Neural crest cell (in vitro differentiated cells): ENCODE measurements around the gene SPIRE2. TPM values are rescaled to one million over a fixed set of nuclear protein-coding genes. Genes with fewer than 3 reads are reported as not detected.
A peak's percentile ranks its signal among the peaks of the same experiment; 100 is the strongest.

ENCODE experiments used
- DNase-seq: peaks from one replicate; pipeline ENCODE4 v3.0.0; 2021; ENCODE audit warnings: low read depth, mixed read lengths, low spot score
- H3K27ac Mint-ChIP-seq: one replicate; pipeline ENCODE4 v1.8.0; 2021; ENCODE audit warnings: mild to moderate bottlenecking, mixed read lengths; ENCODE audit not compliant: unreplicated experiment
- H3K27me3 Mint-ChIP-seq: 2 replicates; pipeline ENCODE4 v1.8.0; 2021; ENCODE audit warnings: low read depth, mild to moderate bottlenecking, mixed read lengths
- H3K36me3 Mint-ChIP-seq: 2 replicates; pipeline ENCODE4 v1.8.0; 2021; ENCODE audit warnings: low read depth, mild to moderate bottlenecking, mixed read lengths
- H3K4me1 Mint-ChIP-seq: 2 replicates; pipeline ENCODE4 v1.8.0; 2021; ENCODE audit warnings: mixed read lengths
- H3K4me3 Mint-ChIP-seq: one replicate; pipeline ENCODE4 v1.8.0; 2021; ENCODE audit warnings: mild to moderate bottlenecking, mixed read lengths
- H3K9me3 Mint-ChIP-seq: 2 replicates; pipeline ENCODE4 v1.8.0; 2021; ENCODE audit warnings: mixed read lengths
- CTCF ChIP-seq: fragments of 200-600 bp; sonication (generic); conservative IDR thresholded peaks from 2 replicates; pipeline ENCODE4 v1.5.0; 2021; ENCODE audit warnings: antibody characterized with exemption, mild to moderate bottlenecking
- total RNA-seq: library from RNA; stranded (reverse); gene quantifications from 2 replicates; pipeline ENCODE4 v1.2.1, GENCODE V29; 2021

Gene SPIRE2
- total RNA-seq, 1 donor from 2014 or later = 18.0 TPM

GRCh38 chr16:89861648-89862047, 33.4 kb downstream of the SPIRE2 start:
- H3K4me3 Mint-ChIP-seq = no peak overlapping the region
- H3K27me3 Mint-ChIP-seq = no peaks in the 10 kb centered on the region
- DNase-seq = no peak
- H3K9me3 Mint-ChIP-seq = no peaks in the 10 kb centered on the region
- peaks cover 3% of the 10 kb centered on the region for H3K36me3 Mint-ChIP-seq
- H3K27ac Mint-ChIP-seq = peak overlapping the region; percentile 19
- peaks cover 13% of the 10 kb centered on the region for H3K4me1 Mint-ChIP-seq
- no peak for TF ChIP-seq CTCF

GRCh38 chr16:89862732-89863131, 34.5 kb downstream of the SPIRE2 start:
- H3K36me3 Mint-ChIP-seq = peaks cover 5% of the 10 kb centered on the region
- H3K4me1 Mint-ChIP-seq = peaks cover 13% of the 10 kb centered on the region
- H3K4me3 Mint-ChIP-seq = no peak overlapping the region
- no peaks in the 10 kb centered on the region for H3K27me3 Mint-ChIP-seq
- H3K27ac Mint-ChIP-seq = no peak overlapping the region
- DNase-seq = no peak
- TF ChIP-seq CTCF = no peak
- no peaks in the 10 kb centered on the region for H3K9me3 Mint-ChIP-seq

- Mint-ChIP-seq H3K27me3 (no peaks in the 10 kb centered on the region), H3K4me3 (no peak overlapping the region), H3K27ac (no peak overlapping the region), H3K9me3 (no peaks in the 10 kb centered on the region), H3K4me1 (peaks cover 13% of the 10 kb centered on the region), H3K36me3 (peaks cover 10% of the 10 kb centered on the region)
- DNase-seq = no peak
- TF ChIP-seq CTCF = no peak
Measured at GRCh38 chr16:89863741-89864526, 35.7 kb downstream of the SPIRE2 start.

- DNase-seq = no peak
- H3K9me3 Mint-ChIP-seq = no peaks in the 10 kb centered on the region
- H3K4me1 Mint-ChIP-seq = peaks cover 14% of the 10 kb centered on the region
- no peak overlapping the region for H3K4me3 Mint-ChIP-seq
- H3K27me3 Mint-ChIP-seq = no peaks in the 10 kb centered on the region
- TF ChIP-seq CTCF = no peak
- peaks cover 10% of the 10 kb centered on the region for H3K36me3 Mint-ChIP-seq
- H3K27ac Mint-ChIP-seq = no peak overlapping the region
Measured at GRCh38 chr16:89864527-89864820, 36.2 kb downstream of the SPIRE2 start.

- H3K27ac Mint-ChIP-seq = no peak overlapping the region
- H3K4me1 Mint-ChIP-seq = peaks cover 12% of the 10 kb centered on the region
- no peak for TF ChIP-seq CTCF
- no peak overlapping the region for H3K4me3 Mint-ChIP-seq
- H3K27me3 Mint-ChIP-seq = no peaks in the 10 kb centered on the region
- H3K9me3 Mint-ChIP-seq = no peaks in the 10 kb centered on the region
- DNase-seq = no peak
- peaks cover 10% of the 10 kb centered on the region for H3K36me3 Mint-ChIP-seq
Measured at GRCh38 chr16:89867918-89868317, 39.6 kb downstream of the SPIRE2 start.
